A549 (cell line): Measurements from ENCODE around the gene GMCL2.

Experiments
- CTCF ChIP-seq: fragments of >200 bp; sonication (Bioruptor Twin); formaldehyde crosslinking; IDR thresholded peaks from 3 replicates; pipeline ENCODE4 v1.5.1; 2016
- E2F6 ChIP-seq: IDR thresholded peaks from 2 replicates; pipeline ENCODE4 v1.6.1; 2012; ENCODE audit warnings: low read depth, borderline replicate concordance
- HES2 ChIP-seq: fragments of >200 bp; sonication (Bioruptor Twin); formaldehyde crosslinking; IDR thresholded peaks from 2 replicates; pipeline ENCODE4 v1.6.1; 2016
- JUN ChIP-seq, 2 experiments: fragments of >200 bp; sonication (Bioruptor Twin); formaldehyde crosslinking; IDR thresholded peaks; 2 replicates in 1 of 2; 3 replicates in 1 of 2; pipeline ENCODE4 v1.6.1; 2016 to 2017
- REST ChIP-seq: fragments of 200-600 bp; sonication (generic); IDR thresholded peaks from 2 replicates; pipeline ENCODE4 v1.6.1; 2016; ENCODE audit warnings: antibody characterized with exemption, mild to moderate bottlenecking, moderate library complexity
- RFX5 ChIP-seq: fragments of 450-650 bp; IDR thresholded peaks from 2 replicates; pipeline ENCODE4 v1.7.1; 2014; ENCODE audit warnings: antibody characterized with exemption, mild to moderate bottlenecking, moderate library complexity
- RNF2 ChIP-seq: fragments of 200-600 bp; sonication (generic); IDR thresholded peaks from 2 replicates; pipeline ENCODE4 v1.6.1; 2016; ENCODE audit warnings: low read depth, mild to moderate bottlenecking, antibody characterized with exemption, moderate library complexity, borderline replicate concordance
- USF2 ChIP-seq: fragments of 450-650 bp; IDR thresholded peaks from 2 replicates; pipeline ENCODE4 v1.6.1; 2014; ENCODE audit warnings: antibody characterized with exemption

- no peak for TF ChIP-seq USF2
- TF ChIP-seq CTCF: no peak
- TF ChIP-seq JUN (IDR thresholded peaks at IDR 0.05): no peak
- TF ChIP-seq RFX5: no peak
- TF ChIP-seq E2F6: no peak
- no peak for TF ChIP-seq REST
- no peak for TF ChIP-seq RNF2
- no peak for TF ChIP-seq HES2
Measured at GRCh38 chr5:178221853-178222252, 34.7 kb upstream of the GMCL2 start.
